HG03457 (cell line): Measurements from ENCODE around the gene IFI44.

Source experiments
- ATAC-seq: cut with Tn5 transposase; IDR thresholded peaks from one replicate; pipeline ENCODE4 v1.9.1; 2021; ENCODE audit warnings: moderate number of reproducible peaks; ENCODE audit not compliant: unreplicated experiment

The IFI44 gene

GRCh38 chr1:78702426-78702825 is 52.8 kb downstream of the IFI44 start:
- no peak for ATAC-seq

DNA sequence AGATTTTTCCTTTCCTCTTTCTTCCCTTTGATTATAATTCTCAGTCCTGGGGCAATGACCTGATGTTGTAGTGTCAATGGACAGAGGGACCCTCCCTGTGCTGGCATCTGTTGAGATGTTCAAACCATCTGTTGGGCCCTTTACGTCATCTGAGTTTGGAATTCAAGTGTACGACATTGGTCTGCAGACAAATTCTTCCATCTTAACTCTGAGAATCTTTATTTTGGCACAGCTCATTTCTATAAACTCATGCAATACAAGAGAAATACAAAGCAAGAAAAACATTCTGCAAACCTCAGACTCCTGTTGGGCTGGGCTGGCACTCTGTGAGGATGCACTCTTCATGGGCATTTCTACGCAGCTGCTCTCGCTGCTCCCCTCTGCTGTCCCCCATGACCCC is 54.2 kb downstream of the IFI44 start:
- ATAC-seq: no peak

DNA sequence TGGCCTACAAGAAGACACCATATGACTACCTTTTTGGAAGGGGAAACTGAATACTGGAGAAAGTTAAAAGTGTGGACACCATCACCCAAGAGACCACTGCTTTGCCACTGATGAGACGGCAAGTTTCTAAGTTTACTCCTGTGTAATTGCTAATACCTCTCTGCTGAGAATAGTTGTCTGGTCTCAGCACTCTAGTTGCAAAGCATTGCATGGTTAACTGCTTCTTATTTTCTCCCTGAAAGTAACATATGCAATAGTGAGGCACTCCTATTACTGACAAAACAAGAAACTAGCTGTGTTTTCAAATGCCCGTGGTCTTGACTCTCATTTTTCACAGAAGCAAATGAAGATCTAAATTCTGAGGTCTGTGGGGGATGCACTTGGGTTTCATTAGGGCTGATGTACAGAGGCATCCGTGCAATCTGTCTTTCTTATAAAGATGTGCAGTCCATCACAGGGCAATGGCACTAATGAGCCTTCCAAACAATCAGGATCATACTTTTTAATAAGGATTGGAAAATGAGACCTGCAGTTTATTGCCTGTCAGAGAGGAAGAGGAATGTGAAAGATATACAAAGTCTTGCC is 62.9 kb downstream of the IFI44 start:
- no peak for ATAC-seq

GRCh38 chr1:78713297-78713696 is 63.7 kb downstream of the IFI44 start:
- ATAC-seq: no peak
